HG02588 (cell line): ENCODE data around the gene SPO11.
A peak's percentile ranks its signal among the peaks of the same experiment; 100 is the strongest.
"Not testable (repeated sequence)": the region's sequence is repeated elsewhere in the genome, so short reads cannot be mapped to it uniquely, and the experiment has no call there.

Experiments used
- ATAC-seq: cut with Tn5 transposase; IDR thresholded peaks from one replicate; pipeline ENCODE4 v1.9.1; 2021; ENCODE audit warnings: mild to moderate bottlenecking, moderate library complexity; ENCODE audit not compliant: unreplicated experiment

SPO11 gene

DNA sequence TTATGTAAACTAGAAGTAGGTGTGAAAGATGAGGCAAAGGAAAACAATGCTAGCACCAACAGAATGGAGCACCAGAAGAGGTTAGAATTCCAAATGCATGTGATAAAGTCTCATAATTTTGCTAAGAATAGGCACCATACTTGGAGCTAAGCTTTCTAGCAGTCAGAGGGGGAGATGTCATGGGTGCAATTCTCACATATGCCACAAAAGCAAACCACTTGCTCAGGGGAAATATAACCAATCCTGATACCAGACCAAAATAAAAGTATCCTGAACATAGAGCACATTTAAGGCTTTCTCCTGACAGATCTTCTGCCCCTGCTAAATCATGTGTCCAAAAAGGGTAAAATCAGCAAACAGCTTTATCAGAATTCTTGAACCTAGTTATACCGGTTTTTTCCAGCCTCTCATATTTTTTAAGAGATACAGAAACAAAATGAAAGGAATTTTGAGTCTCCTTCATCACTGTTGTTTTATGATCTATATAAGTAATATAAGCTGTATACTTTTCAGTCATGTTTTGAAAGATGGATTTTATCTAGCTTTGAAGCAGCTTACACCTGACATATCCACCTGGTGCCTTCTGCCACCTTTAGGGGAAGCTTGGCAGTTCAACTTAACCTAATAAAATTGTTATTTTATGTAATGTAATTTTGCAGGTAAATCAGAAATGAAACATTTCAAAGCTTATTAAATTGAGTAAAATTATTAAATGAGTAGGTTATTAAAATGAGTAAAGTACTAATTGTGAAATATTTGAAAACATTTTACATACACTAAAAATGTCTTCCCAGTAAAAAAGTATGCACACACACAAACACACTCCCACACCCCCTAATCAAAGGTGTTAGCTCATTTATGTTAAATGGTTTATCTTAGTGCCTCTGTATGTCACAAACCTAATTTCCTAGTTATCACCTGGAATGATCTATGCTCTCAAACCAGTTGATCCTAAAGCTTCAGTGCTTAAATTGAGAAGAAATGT, 2.8 kb downstream of the SPO11 start:
- no peak for ATAC-seq

DNA sequence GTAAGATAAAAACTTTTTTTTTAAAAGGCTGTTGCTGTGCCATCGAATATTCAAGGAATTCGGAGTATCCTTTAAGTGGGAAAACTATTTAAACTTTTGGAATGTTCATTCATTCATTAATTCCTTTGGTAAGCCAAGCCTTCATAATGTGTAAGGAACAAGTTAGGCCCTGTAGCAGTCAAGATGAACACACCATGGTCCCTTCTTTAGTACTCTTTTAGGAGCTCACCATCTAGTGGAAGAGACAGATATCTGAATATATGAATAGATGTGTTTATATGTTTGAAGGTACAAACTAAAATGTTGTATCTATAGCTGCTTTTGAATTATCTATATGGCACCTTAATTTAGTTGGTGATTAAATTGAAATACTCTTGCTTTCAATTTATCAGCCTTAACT, 5.8 kb downstream of the SPO11 start:
- no peak for ATAC-seq

DNA sequence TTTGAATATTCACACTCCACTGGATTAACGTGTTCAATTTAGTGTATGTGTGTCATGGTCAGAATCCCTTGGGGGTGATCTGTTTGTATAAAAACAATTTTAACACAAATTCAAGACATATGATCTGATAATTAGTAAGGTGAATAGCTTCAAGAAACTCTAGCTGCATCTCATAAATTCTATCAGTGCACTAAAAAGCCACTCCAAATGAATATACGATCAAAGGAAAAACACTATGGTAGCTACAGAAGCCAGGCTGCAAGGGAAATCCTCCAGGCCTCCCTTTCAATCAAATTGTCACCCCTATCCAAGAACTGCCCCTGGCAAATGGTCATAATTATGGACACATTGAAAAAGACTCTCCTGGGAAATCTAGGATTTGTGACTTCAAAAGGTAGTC, 12.1 kb downstream of the SPO11 start:
- ATAC-seq = no peak

DNA sequence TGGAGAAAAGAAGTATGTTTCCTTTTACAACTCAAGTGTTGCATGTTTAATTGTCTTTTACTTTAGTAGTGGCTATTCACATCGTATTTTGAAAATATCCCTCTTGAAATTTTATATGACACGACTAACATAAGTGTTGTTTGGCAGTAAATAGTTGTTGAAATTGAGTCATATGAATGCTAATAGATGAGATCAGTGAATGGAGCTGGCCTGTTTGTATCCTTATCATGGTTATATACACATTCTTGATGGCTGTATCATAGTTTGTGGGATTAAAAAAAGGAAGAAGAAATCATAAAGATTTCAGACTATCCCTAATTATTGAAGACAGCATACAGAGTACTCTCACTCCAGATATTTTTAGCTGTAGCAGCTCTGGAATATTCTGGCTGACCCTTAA, 13.2 kb downstream of the SPO11 start:
- ATAC-seq = no peak

DNA sequence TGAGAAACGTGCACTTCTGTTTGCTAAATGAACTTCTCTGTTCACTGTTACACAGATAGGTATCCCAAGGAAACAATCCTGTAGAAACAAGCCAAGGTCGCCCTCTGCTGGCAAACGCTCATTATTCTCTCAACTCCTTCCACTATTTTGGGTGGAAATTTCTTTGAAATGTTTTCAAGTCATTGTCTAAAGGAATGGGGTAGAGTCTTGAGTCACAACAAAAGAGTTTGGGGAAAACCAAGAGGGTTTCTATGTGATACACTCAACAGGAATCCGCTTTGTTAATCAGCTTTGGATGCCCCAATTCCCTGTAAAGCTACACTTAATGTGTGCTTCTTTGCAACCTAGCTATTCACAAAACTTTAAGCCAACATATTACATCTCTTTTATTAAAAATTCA, 16.9 kb downstream of the SPO11 start:
- no peak for ATAC-seq

DNA sequence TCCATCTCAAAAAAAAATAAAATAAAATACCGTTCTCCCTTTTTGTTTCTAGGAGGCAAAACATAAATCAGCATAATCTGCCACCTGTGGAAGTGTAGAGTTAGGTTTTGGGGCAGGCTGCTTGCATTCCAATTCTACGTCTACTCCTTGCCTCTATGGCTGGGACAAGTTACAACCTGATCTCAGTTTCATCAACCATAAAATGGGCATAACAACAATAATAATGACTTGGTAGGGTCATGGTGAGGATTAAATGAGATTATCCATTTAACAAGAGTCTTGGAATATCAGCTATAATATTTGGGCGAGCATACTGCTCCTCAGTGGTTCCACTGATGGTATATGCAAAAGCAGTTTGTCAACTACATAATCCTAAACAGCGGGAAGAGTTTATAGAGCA, 17.8 kb downstream of the SPO11 start:
- no peak for ATAC-seq

DNA sequence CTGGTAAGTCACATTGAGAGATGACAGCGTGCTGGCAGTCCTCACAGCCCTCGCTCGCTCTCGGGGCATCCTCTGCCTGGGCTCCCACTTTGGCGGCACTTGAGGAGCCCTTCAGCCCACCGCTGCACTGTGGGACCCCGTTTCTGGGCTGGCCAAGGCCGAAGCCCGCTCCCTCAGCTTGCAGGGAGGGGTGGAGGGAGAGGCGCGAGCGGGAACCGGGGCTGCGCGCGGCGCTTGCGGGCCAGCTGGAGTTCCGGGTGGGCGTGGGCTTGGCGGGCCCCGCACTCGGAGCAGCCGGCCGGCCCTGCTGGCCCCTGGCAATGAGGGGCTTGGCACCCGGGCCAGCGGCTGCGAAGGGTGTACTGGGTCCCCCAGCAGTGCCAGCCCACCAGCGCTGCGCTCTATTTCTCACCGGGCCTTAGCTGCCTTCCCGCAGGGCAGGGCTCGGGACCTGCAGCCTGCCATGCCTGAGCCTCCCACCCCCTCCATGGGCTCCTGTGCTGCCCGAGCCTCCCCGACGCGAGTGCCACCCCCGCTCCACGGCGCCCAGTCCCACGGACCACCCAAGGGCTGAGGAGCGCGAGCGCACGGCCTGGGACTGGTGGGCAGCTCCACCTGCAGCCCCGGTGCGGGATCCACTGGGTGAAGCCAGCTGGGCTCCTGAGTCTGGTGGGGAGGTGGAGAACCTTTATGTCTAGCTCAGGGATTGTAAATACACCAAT, 18.8 kb downstream of the SPO11 start:
- not testable (repeated sequence) for ATAC-seq

DNA sequence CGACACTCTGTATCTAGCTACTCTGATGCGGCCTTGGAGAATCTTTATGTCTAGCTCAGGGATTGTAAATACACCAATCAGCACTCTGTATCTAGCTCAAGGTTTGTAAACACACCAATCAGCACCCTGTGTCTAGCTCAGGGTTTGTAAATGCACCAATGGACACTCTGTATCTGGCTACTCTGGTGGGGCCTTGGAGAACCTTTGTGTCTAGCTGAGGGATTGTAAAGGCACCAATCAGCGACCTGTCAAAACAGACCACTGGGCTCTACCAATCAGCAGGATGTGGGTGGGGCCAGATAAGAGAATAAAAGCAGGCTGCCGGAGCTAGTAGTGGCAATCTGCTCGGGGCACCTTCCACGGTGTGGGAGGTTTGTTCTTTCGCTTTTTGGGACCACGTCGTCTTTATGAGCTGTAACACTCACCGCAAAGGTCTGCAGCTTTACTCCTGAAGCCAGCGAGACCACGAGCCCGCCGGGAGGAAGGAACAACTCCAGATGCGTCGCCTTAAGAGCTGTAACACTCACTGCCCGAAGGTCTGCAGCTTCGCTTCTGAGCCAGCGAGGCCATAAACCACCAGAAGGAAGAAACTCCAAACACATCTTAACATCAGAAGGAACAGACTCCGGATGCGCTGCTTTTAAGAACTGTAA, 19.4 kb downstream of the SPO11 start:
- not testable (repeated sequence) for ATAC-seq

DNA sequence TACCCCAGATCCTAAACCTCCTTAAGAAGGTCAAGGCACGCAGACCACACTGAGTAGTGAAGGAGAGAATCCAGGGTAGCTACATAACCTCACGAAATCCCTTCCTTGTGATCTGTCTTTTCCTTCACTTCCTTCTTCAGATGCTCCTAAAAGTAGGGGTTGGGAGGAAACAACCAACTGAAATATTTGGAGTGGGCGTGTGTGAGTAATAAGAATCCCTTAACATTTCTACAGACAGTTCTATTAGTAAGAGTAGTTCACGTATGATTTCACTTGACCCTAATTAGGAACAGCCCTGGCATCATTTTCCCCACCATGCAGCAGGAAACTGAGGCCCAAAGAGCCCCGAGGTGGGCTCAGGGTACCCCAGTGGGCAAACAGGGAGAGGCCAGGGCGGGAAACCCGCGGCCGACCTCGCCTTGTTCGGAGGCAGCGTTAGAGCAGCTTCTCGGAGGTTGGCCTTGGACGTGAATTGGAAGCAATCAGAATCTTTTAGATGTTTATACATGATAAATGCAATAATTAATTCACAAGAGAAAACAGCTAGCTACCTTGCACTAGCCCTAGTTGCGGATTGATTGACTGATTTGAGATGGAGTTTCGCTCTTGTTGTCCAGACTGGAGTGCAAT, 20.6 kb downstream of the SPO11 start:
- no peak for ATAC-seq

DNA sequence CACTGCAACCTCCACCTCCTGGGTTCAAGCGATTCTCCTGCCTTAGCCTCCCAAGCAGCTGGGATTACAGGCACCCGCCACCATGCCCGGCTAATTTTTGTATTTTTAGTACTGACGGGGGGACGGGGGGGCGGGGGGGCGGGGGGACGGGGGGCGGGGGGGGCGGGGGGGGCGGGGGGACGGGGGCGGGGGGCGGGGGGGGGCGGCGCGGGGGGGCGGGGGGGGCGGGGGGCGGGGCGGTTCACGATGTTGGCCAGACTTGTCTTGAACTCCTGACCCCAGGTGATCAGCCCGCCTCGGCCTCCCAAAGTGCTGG, 21.1 kb downstream of the SPO11 start:
- ATAC-seq = not testable (repeated sequence)

DNA sequence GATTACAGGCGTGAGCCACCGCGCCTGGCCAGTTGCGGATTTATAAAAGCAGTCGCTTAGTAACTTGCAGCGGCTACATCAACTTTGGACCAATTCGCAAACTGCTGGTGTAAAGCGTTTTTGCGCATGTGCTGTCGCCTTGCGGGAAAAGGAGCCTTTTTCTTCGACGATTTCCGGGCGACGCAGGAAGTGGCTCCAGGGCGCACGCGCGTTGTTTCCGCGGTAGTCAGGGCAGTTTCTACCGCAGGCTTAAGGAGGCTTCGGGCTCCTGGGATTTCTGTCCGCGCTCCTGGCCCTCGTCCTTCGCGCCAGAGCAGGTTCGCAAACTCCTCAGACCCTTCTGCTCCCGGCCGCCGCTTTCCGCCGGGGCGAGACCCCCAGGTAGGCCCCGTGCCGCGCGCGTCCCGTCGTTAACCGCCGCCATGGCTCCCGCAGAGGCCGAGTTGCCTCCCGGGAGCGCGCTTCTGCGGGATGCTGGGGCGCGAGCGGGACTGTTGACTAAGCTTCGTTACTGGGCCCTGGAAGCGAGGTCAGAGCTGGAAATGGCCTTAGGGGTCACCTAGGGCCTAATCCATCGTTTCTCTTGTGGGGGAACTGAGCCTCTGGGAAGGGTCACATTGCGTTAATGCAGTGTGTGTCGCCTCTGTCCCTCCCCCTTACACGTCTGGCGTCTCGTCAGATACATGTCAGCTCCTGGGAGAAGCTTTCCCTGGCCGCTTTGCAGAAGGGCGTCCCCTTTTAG, 21.6 kb downstream of the SPO11 start, which contains the start of gene RAE1:
Gene RAE1 (plus strand): TSS at position 214 of the 742 bp plus-strand sequence. CDS start 2,784 bp downstream, outside the sequence.
- peak; percentile 85 for ATAC-seq

DNA sequence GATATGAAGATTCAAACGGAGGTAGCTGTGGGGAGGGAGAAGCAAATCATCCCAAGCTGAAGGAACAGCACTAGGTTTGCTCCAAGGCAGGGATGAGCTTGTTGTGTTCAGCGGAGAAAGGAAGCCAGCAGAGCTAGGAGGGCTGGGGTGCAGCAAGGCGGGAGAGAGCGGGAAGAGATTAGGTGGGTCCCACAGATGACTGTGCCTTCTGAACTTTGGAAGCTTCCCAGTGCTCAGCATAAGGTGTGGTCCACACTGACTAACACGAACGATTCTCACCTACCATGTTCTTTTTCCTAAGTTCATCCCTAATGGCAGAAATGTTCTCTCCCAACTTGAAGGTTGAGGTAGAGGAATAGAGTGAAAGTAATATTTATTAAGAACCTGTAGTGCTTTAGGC, 22.7 kb downstream of the SPO11 start:
- ATAC-seq = no peak

DNA sequence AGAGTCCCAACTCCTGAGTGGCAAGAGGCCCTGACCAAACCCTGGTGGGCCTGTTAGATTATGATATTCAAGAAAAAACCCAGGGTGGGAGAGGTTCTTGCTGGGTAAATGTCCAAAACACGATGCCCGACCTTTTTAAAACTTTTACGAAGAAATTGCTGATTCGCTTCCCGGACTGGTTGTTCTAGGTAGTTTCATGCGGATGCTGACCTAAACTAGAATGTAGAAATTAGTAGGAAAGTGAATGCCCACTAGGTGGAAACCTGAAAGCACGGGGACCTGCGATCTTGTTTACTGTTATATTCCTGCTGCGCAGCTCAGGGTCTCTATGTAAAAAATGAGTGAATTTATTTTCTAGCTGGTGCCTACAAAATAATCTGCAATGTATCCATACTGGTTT, 23.7 kb downstream of the SPO11 start:
- ATAC-seq = no peak

DNA sequence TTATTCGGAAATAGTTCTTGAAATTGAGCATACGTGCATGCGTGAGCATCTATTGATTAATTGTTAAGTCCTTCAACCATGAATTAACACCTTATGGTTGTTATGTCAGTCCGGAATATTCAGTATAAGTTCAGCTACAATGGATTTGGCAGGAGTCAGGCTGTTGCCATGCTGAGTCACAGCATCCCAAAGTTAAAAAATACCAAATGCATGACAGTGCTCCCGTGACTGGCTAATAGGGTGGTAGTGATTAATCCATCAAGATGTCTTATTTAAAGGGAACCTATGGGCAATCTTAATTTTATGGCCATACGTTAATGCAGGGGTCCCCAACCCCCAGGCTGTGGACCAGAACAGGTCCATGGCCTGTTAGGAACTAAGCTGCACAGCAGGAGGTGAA, 31.9 kb downstream of the SPO11 start:
- no peak for ATAC-seq

DNA sequence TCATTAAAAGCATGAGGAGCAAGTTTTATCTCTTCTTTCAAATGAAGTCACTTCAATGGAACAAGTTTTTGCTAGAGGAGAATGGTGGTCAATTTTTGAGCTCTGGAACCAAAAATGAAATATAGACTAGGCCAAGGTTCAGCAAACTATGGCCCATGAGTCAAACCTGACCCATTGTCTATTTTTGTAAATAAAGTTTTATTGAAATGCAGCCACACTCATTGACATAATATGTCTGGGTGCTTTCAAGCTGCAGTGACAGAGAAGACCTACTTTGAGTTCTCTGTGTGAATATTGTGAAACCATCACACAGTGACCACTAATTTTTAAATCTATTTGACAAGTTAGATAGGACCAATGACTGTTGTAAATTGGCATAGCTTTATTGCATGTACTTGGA, 34.8 kb downstream of the SPO11 start:
- ATAC-seq = no peak

DNA sequence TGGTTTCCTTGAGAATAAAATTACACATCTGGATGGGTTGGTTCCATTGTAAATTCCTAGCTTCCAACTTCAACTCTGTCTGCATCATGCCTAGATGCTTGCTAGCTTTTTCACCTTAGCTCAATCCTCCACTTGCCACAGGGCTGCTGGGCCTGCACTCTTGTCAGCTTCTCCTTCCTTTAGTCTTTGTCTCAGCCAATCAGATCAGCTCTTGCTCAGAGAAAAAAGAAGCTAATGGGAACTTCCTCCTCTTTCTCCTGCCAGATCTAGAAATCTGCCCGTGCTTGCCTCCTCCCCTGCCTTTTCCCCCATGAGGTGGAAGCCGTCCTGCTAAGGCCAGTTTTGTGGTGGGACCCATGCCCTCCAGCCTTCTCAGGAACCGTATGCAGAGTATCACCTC, 40.0 kb downstream of the SPO11 start:
- ATAC-seq = no peak

DNA sequence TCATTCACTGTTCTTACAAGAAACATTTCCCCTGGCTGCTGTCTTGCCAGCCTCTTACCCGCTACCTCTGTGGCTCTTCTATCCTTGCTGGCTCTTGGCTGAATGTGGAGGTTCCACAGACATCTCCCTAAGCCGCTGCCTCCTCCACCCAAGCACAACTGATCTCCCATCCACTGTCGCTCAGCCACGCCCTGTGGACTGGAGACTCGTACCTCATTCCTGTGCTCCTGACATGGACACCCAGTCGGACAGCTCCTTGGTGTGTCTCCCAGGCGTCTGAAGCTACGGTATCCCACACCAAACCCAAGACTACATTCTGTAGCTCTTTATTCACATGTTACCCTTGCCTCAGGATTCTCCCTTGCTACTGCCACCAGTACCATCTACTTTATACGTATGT, 40.7 kb downstream of the SPO11 start:
- no peak for ATAC-seq

DNA sequence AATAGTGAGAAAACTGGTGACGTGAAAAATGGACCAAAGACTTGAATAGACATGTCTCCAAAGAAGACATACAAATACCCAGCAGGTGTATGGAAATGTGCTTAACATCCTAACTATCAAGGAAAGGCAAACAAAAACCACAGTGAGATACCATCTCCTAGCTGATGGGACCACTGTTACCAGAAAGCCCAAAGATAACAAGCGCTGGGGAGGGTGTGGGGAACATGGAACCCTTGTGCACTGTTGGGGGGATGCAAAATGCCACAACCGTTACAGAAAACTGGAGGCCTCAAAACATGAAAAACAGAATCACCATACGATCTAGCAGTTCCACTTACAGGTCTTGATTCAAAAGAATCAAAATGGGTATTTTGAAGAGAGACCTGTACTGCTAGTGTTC, 41.8 kb downstream of the SPO11 start:
- ATAC-seq = no peak

DNA sequence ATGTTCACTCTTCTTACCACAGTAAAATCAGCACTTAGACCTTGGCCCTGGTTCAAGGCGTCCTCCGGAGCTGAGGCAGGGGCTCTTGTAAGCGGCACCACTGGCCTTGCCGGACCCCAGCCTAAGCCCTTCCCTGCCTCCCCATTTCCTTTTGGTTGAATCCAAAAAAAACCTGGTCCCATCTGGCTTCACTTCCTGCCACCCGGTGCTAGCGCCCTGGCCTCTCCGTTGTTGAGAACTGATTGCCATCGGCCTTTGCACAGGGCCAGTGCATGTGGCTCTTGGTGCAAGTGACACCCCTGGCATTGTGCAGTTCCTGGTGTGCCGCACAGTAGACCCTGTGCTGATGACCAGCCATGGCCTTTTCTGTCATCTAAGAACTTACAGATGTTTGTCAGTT, 42.6 kb downstream of the SPO11 start:
- ATAC-seq = no peak

DNA sequence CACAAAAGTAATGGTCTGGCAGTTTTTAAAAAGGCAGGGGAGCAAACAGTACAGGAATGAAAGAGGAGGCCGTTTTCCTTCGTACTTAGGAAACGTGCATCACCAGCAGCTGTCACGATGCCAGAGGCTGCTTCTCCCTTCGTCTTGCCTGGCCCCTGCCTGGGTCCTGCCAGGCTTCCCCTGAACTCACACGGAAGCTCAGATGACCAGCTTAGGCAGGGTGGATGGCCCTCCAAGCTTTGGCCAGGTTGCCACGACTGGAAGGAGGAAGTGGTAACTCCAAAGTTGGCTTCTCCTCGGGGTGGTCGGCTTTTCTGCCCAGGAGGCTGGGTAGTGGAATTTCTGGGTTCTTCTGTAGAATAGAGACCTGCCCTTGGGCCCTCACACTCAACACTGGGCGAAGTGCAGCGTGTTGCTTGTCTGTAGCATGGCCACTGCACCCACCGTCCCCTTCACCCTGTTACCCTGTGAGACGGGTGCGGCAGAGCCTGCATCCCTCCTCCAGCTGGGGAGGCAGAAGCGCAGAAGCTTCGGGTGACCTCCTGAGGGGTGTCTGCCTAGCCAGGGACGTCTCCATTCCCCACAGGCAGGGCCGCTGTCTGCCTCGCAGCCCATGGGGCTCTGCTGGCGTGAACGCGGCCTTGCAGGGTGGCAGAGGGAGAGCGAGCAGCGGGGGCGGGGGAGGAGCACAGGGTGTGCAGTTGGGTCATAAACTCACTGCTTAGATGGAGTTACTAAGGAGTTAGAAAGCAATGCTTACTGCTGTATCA, 43.2 kb downstream of the SPO11 start:
- ATAC-seq = no peak
